ENCODE measurements around the gene CLNK. TPM values are rescaled to one million over a fixed set of nuclear protein-coding genes. Genes with fewer than 3 reads are reported as not detected.

The CLNK gene
- polyA plus RNA-seq, 1 of the 3 experiments (the other 2 are of a cell fraction) = not detected

GRCh38 chr4:10521424-10521823, 163.1 kb downstream of the CLNK start:
- no peak overlapping the region for H3K4me2 ChIP-seq
- ChIA-PET CTCF (no interaction called here), POLR2A (no interaction called here)
- no peaks in the 10 kb centered on the region for H3K9me2 ChIP-seq
- H3K9ac ChIP-seq = no peak overlapping the region
- no peaks in the 10 kb centered on the region for H3F3A ChIP-seq (replicated peaks; ENCODE audit: insufficient read depth)
- no peaks in the 10 kb centered on the region for H3K79me2 ChIP-seq (ENCODE audit: insufficient read depth)
- no peak overlapping the region for H3K4me3 ChIP-seq (ENCODE audit: low read depth in 2 of 2, low read length in 1 of 2)
- H4K20me1 ChIP-seq (ENCODE audit: insufficient read depth) = no peaks in the 10 kb centered on the region
- no peak for TF ChIP-seq MEF2A (IDR thresholded peaks at IDR 0.05; ENCODE audit: borderline replicate concordance, low read depth)
- no peak for TF ChIP-seq GATA2 (CRISPR knock-in tag; IDR thresholded peaks at IDR 0.05)
- TF ChIP-seq TAF1 (IDR thresholded peaks at IDR 0.05; ENCODE audit: borderline replicate concordance, low read depth, low read length) = no peak
- no peak for TF ChIP-seq ELF1 (IDR thresholded peaks at IDR 0.05)
- TF ChIP-seq NRF1 (IDR thresholded peaks at IDR 0.05; ENCODE audit: low read depth, low read length) = no peak
- no peak for TF ChIP-seq EZH2phosphoT487 (IDR thresholded peaks at IDR 0.05; ENCODE audit: borderline replicate concordance, low read depth)
- no peak for TF ChIP-seq EP300 (IDR thresholded peaks at IDR 0.05; ENCODE audit: borderline replicate concordance in 1 of 2, low read depth in 1 of 2, low read length in 1 of 2)
- no peak for TF ChIP-seq JUND (IDR thresholded peaks at IDR 0.05)
- TF ChIP-seq TEAD4 (IDR thresholded peaks at IDR 0.05; ENCODE audit: borderline replicate concordance, insufficient read depth) = no peak
- no peaks in the 10 kb centered on the region; the same call in 1 of the 2 replicates for H3K27me3 ChIP-seq (ENCODE audit: insufficient read depth)
- H3K36me3 ChIP-seq (replicated peaks in 1 of 2; ENCODE audit: control insufficient read depth in 1 of 2, insufficient read depth in 2 of 2, low read length in 1 of 2) = no peaks in the 10 kb centered on the region
- H2AFZ ChIP-seq (ENCODE audit: low read depth) = no peak overlapping the region
- DNase-seq = no peak
- no peak overlapping the region for H3K27ac ChIP-seq (ENCODE audit: low read depth in 2 of 2, low read length in 1 of 2)
- no peaks in the 10 kb centered on the region for H3K4me1 ChIP-seq (ENCODE audit: control insufficient read depth in 1 of 2, insufficient read depth in 2 of 2, low read depth in 1 of 2, low read length in 1 of 2)
- H3K9me3 ChIP-seq = no peaks in the 10 kb centered on the region
- 7% methylated on average over 3 of the region's 3 CpGs for WGBS (ENCODE audit: low lambda C conversion rate)

- no peak for DNase-seq
- TF ChIP-seq USF1 (IDR thresholded peaks at IDR 0.05; ENCODE audit: borderline replicate concordance, low read depth) = no peak
- no peak for TF ChIP-seq GABPA (IDR thresholded peaks at IDR 0.05; ENCODE audit: low read depth)
- no peak for TF ChIP-seq MAX (IDR thresholded peaks at IDR 0.05; ENCODE audit: low read depth)
- TF ChIP-seq IRF3 (IDR thresholded peaks at IDR 0.05; ENCODE audit: low read depth, low read length) = no peak
- TF ChIP-seq ZBTB33 (IDR thresholded peaks at IDR 0.05; ENCODE audit: borderline replicate concordance, low read depth) = no peak
- TF ChIP-seq CTCF (IDR thresholded peaks at IDR 0.05) = no peak
- TF ChIP-seq TEAD4 (IDR thresholded peaks at IDR 0.05; ENCODE audit: borderline replicate concordance, insufficient read depth) = no peak
- TF ChIP-seq JUND (IDR thresholded peaks at IDR 0.05) = no peak
- TF ChIP-seq NRF1 (IDR thresholded peaks at IDR 0.05; ENCODE audit: low read depth, low read length) = no peak
- no peak for TF ChIP-seq FOXJ3 (CRISPR knock-in tag; IDR thresholded peaks at IDR 0.05)
- TF ChIP-seq RCOR1 (IDR thresholded peaks at IDR 0.05; ENCODE audit: low read length) = no peak
- no peak for TF ChIP-seq ELF1 (IDR thresholded peaks at IDR 0.05)
- TF ChIP-seq POLR2AphosphoS5 (IDR thresholded peaks at IDR 0.05; ENCODE audit: low read depth, low read length) = no peak
- TF ChIP-seq EP300 (IDR thresholded peaks at IDR 0.05; ENCODE audit: borderline replicate concordance in 1 of 2, low read depth in 1 of 2, low read length in 1 of 2) = no peak
- no peak for TF ChIP-seq YY1 (IDR thresholded peaks at IDR 0.05; ENCODE audit: low read depth)
- no peak for TF ChIP-seq FOXM1 (IDR thresholded peaks at IDR 0.05; ENCODE audit: low read depth)
- TF ChIP-seq SIN3A (IDR thresholded peaks at IDR 0.05; ENCODE audit: borderline replicate concordance, low read depth, low read length) = no peak
- TF ChIP-seq PBX3 (IDR thresholded peaks at IDR 0.05) = no peak
These were observed 174.8 kb downstream of the CLNK start for GRCh38 chr4:10509733-10510132.

More at GRCh38 chr4:10509733-10510132, 174.8 kb downstream of the CLNK start:
- no peaks in the 10 kb centered on the region for H3K4me1 ChIP-seq (ENCODE audit: control insufficient read depth in 1 of 2, insufficient read depth in 2 of 2, low read depth in 1 of 2, low read length in 1 of 2)
- H3F3A ChIP-seq (replicated peaks; ENCODE audit: insufficient read depth) = no peaks in the 10 kb centered on the region
- no peaks in the 10 kb centered on the region for H3K79me2 ChIP-seq (ENCODE audit: insufficient read depth)
- H2AFZ ChIP-seq (ENCODE audit: low read depth) = no peak overlapping the region
- no peak overlapping the region for H3K4me2 ChIP-seq
- 0% methylated on average over 1 of the region's 3 CpGs for WGBS (ENCODE audit: low lambda C conversion rate)
- H3K27me3 ChIP-seq (ENCODE audit: insufficient read depth) = no peaks in the 10 kb centered on the region; the same call in 1 of the 2 replicates
- no peak overlapping the region for H3K9ac ChIP-seq
- no peaks in the 10 kb centered on the region for H3K9me3 ChIP-seq
- H4K20me1 ChIP-seq (ENCODE audit: insufficient read depth) = no peaks in the 10 kb centered on the region
- ChIA-PET POLR2A (no interaction called here), CTCF (interaction anchor here (0.7 kb wide), 1 partner anchor 106 kb away, joined by 3 read pairs; no protein-coding TSS in a partner anchor)
- no peak overlapping the region for H3K4me3 ChIP-seq (ENCODE audit: low read depth in 2 of 2, low read length in 1 of 2)
- H3K9me2 ChIP-seq = no peaks in the 10 kb centered on the region
- no peaks in the 10 kb centered on the region for H3K36me3 ChIP-seq (replicated peaks in 1 of 2; ENCODE audit: control insufficient read depth in 1 of 2, insufficient read depth in 2 of 2, low read length in 1 of 2)
- no peak overlapping the region for H3K27ac ChIP-seq (ENCODE audit: low read depth in 2 of 2, low read length in 1 of 2)
